ENCODE data around the gene MAD1L1.

DNA sequence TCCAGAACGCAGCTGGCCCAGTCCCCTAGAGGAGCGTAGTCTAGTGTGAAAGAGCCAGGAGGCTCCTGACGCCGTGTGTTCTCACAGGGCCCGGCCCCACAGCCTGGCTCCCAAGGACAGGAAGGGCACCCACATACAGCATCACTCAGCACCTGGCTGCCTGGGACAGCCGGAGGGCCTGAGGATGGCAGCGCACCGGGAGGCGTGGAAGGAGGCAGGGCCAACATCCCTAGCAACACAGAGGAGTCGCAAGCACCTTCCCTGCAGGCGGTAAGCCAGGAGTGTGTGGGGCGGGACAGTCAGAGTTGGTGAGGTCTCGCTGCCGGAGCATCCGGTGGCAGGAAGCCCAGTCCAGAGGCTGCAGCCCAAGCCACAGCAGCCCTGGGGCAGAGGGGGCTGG is 125.8 kb downstream of the MAD1L1 start:
- TF ChIP-seq, protein P1, sequence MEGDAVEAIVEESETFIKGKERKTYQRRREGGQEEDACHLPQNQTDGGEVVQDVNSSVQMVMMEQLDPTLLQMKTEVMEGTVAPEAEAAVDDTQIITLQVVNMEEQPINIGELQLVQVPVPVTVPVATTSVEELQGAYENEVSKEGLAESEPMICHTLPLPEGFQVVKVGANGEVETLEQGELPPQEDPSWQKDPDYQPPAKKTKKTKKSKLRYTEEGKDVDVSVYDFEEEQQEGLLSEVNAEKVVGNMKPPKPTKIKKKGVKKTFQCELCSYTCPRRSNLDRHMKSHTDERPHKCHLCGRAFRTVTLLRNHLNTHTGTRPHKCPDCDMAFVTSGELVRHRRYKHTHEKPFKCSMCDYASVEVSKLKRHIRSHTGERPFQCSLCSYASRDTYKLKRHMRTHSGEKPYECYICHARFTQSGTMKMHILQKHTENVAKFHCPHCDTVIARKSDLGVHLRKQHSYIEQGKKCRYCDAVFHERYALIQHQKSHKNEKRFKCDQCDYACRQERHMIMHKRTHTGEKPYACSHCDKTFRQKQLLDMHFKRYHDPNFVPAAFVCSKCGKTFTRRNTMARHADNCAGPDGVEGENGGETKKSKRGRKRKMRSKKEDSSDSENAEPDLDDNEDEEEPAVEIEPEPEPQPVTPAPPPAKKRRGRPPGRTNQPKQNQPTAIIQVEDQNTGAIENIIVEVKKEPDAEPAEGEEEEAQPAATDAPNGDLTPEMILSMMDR (conservative IDR thresholded peaks at IDR 0.05; ENCODE audit: low read length), result no peak
- TF ChIP-seq EZH2phosphoT487 (IDR thresholded peaks at IDR 0.05; ENCODE audit: borderline replicate concordance, low read depth, low read length), result no peak

Measured in OCI-LY7 (cell line).